A673 (cell line): ENCODE results near the gene TMEM161A. TPM values are rescaled to one million over a fixed set of nuclear protein-coding genes. Genes with fewer than 3 reads are reported as not detected.
"Not testable (repeated sequence)": the region's sequence is repeated elsewhere in the genome, so short reads cannot be mapped to it uniquely, and the experiment has no call there.

Source experiments
- BruUV-seq: library from RNA; stranded (reverse); fragments of 400-500 nt; replicated peaks from 2 replicates; lab custom pipeline; 2021; lab: Mats Ljungman, UMichigan
- CTCF ChIA-PET: fragments of 300-600 bp; sonication (Branson Sonifier 250); formaldehyde crosslinking; loops from one replicate; lab custom pipeline; 2022; ENCODE audit warnings: antibody characterized with exemption; lab: Charles Lee
- POLR2A ChIA-PET: fragments of 300-600 bp; sonication (Branson Sonifier 250); formaldehyde crosslinking; loops from one replicate; lab custom pipeline; 2022; ENCODE audit warnings: antibody characterized with exemption; ENCODE audit not compliant: low non-redundant PET; lab: Charles Lee
- DNase-seq: peaks from one replicate; pipeline ENCODE4 v3.0.0-alpha.2; 2015; ENCODE audit warnings: low spot score
- H3K27ac ChIP-seq: fragments of 200-600 bp; sonication (generic); 2 replicates; pipeline ENCODE4 v1.5.1; 2016; ENCODE audit warnings: mixed run types, low read depth, mild to moderate bottlenecking, mixed read lengths, antibody characterized with exemption, low read length; ENCODE audit not compliant: poor library complexity, severe bottlenecking
- H3K27me3 ChIP-seq: fragments of 200-600 bp; sonication (generic); replicated peaks from 2 replicates; pipeline ENCODE4 v1.6.1; 2017; ENCODE audit warnings: mixed run types, low read depth, mild to moderate bottlenecking, mixed read lengths, antibody characterized with exemption, low read length; ENCODE audit not compliant: insufficient read depth, poor library complexity
- H3K36me3 ChIP-seq: fragments of 200-600 bp; sonication (generic); 2 replicates; pipeline ENCODE4 v1.6.1; 2016; ENCODE audit warnings: mixed run types, mild to moderate bottlenecking, mixed read lengths, antibody characterized with exemption, low read length; ENCODE audit not compliant: insufficient read depth, poor library complexity, severe bottlenecking
- H3K4me1 ChIP-seq: fragments of 200-600 bp; sonication (generic); 2 replicates; pipeline ENCODE4 v1.6.1; 2017; ENCODE audit warnings: mixed run types, mild to moderate bottlenecking, mixed read lengths, antibody characterized with exemption, low read length; ENCODE audit not compliant: insufficient read depth, poor library complexity, severe bottlenecking
- H3K4me3 ChIP-seq: fragments of 200-600 bp; sonication (generic); 2 replicates; pipeline ENCODE4 v1.5.1; 2016; ENCODE audit warnings: low read depth, mixed run types, mild to moderate bottlenecking, mixed read lengths, low read length; ENCODE audit not compliant: poor library complexity, severe bottlenecking
- H3K9me3 ChIP-seq: fragments of 200-600 bp; sonication (generic); 2 replicates; pipeline ENCODE4 v1.6.1; 2016; ENCODE audit warnings: mixed run types, low read depth, mild to moderate bottlenecking, mixed read lengths, antibody characterized with exemption, low read length; ENCODE audit not compliant: poor library complexity, severe bottlenecking
- EZH2 ChIP-seq: fragments of 200-600 bp; sonication (generic); IDR thresholded peaks from 2 replicates; pipeline ENCODE4 v1.6.1; 2017; ENCODE audit warnings: borderline replicate concordance, low read depth, mild to moderate bottlenecking, mixed read lengths, antibody characterized with exemption, low read length; ENCODE audit not compliant: poor library complexity, severe bottlenecking
- intact Hi-C: fragments of 100-400 bp; cut with micrococcal nuclease; formaldehyde crosslinking; loops from one replicate; pipeline ENCODE4 v1.10.0; 2022; ENCODE audit not compliant: unreplicated experiment
- total RNA-seq: library from RNA; stranded (reverse); gene quantifications from 2 replicates; pipeline ENCODE4 v1.2.3, GENCODE V29; 2021
- TF ChIP-seq, protein P1 (sequence below): fragments of 300-800, 200-600 bp; sonication (generic); conservative IDR thresholded peaks from 2 replicates; pipeline ENCODE4 v1.5.1; 2017; ENCODE audit warnings: low read depth, mild to moderate bottlenecking, antibody characterized with exemption, low read length, moderate library complexity, mixed read lengths

The TMEM161A gene
- total RNA-seq, 1 experiment from 2014 or later: 34.4 TPM

DNA sequence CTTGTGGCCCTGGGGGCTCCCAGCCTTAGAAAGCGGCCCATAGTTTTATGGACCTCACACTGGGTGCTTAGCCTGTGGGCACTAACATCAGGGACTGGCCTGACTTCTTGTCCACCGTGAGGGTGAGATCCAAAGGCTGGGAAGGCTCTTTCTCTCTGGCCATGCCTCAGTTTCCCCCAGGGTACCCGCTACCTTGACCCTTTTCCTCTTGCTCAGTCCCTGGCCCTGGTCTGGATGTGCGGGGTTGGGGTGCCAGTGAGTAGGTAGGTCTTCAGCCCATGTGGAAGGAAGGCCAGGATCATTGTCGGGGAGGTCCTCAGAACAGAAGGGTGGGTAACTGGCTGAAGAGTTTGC lies 1.6 kb upstream of the TMEM161A start:
- POLR2A ChIA-PET: no interaction called here
- H3K27ac ChIP-seq: no peak overlapping the region

DNA sequence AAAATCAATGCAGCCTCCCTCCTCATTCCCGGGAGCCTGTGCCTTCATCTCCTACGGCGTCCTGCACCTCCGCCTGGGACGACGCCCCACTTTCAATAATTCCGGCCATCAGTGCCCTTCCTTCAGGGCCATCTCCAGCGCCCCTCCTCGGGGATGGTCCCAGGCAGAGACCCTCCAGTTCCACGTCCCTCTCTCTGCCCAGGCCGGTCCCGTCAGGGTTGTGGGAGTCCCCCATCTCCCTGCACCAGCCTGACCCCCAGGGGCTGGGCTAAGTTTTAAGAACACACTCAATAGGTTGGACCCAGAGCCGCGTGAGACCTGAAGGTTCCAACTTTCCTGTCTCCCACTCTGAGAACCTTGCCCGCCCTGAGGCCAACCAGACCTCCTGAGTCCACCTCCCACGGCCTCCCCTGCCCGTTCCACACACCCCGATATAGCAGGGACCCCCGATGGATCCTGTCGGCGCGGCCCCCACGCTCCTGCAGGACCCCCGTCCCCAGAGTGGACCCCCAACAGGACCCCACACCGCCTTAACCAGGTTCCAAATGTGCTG lies 646 bp downstream of the TMEM161A start:
- DNase-seq: no peak
- Histone ChIP-seq H3K27me3 (no peaks in the 10 kb centered on the region), H3K4me3 (peak overlapping the region; percentile 72), H3K27ac (peak overlapping the region; percentile 88), H3K9me3 (no peaks in the 10 kb centered on the region), H3K36me3 (no peaks in the 10 kb centered on the region), H3K4me1 (no peaks in the 10 kb centered on the region)
- intact Hi-C loops: loop anchor here (5.0 kb wide), 1 partner anchor 140 kb away; no protein-coding TSS in a partner anchor
- TF ChIP-seq EZH2: no peak
- TF ChIP-seq, protein P1, sequence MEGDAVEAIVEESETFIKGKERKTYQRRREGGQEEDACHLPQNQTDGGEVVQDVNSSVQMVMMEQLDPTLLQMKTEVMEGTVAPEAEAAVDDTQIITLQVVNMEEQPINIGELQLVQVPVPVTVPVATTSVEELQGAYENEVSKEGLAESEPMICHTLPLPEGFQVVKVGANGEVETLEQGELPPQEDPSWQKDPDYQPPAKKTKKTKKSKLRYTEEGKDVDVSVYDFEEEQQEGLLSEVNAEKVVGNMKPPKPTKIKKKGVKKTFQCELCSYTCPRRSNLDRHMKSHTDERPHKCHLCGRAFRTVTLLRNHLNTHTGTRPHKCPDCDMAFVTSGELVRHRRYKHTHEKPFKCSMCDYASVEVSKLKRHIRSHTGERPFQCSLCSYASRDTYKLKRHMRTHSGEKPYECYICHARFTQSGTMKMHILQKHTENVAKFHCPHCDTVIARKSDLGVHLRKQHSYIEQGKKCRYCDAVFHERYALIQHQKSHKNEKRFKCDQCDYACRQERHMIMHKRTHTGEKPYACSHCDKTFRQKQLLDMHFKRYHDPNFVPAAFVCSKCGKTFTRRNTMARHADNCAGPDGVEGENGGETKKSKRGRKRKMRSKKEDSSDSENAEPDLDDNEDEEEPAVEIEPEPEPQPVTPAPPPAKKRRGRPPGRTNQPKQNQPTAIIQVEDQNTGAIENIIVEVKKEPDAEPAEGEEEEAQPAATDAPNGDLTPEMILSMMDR: no peak
- ChIA-PET CTCF (interaction anchor here (1.0 kb wide), 1 partner anchor 8 kb away, joined by 3 read pairs; no protein-coding TSS in a partner anchor), POLR2A (no interaction called here)
- no TSS peak for BruUV-seq

More for the DNA sequence above, 1.6 kb upstream of the TMEM161A start:
- intact Hi-C loops: loop anchor here (1.0 to 5.0 kb wide), 2 partner anchors 87 to 143 kb away; no protein-coding TSS in a partner anchor
- no peaks in the 10 kb centered on the region for H3K27me3 ChIP-seq
- no peak for TF ChIP-seq EZH2
- TF ChIP-seq, protein P1: no peak; the same call in 1 of the 2 replicates
- H3K4me1 ChIP-seq: no peaks in the 10 kb centered on the region
- CTCF ChIA-PET: no interaction called here
- H3K9me3 ChIP-seq: no peaks in the 10 kb centered on the region
- no peaks in the 10 kb centered on the region for H3K36me3 ChIP-seq
- H3K4me3 ChIP-seq: no peak overlapping the region
- no TSS peak for BruUV-seq
- DNase-seq: no peak

DNA sequence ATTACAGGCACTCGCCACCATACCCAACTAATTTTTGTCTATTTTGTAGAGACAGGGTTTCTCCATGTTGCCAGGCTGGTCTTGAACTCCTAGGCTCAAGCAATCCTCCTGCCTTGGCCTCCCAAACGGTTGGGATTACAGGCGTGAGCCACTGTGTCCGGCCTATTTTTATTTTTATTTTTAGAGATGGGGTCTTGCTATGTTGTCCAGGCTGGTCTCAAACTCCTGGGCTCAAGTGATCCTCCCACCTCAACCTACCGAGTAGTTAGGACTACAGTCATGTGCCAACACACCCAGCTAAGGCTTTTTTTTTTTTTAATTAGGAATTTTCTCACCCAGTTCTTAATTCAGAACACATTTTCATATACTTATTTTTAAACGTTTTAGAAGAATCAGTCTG lies 2.6 kb downstream of the TMEM161A start:
- H3K9me3 ChIP-seq, POLR2A ChIA-PET, DNase-seq, BruUV-seq, H3K27ac ChIP-seq, H3K36me3 ChIP-seq, H3K4me3 ChIP-seq, CTCF ChIA-PET, H3K4me1 ChIP-seq, H3K27me3 ChIP-seq: not testable (repeated sequence)
- intact Hi-C loops: loop anchor here (5.0 kb wide), 1 partner anchor 138 kb away; no protein-coding TSS in a partner anchor
